ENCODE data around the gene GSTT4. TPM values are rescaled to one million over a fixed set of nuclear protein-coding genes. Genes with fewer than 3 reads are reported as not detected.

GSTT4 gene
- total and polyA plus RNA-seq, 2 of the 13 experiments (the other 11 are each of a cell fraction or from before 2014, with no cell fraction given): 0.59 to 0.62 TPM

GRCh38 chr22:24025475-24025874 is 20.2 kb upstream of the GSTT4 start (continued):
- no peak for TF ChIP-seq ZNF251 (CRISPR knock-in tag; IDR thresholded peaks at IDR 0.05)
- no peak for TF ChIP-seq YY1 (IDR thresholded peaks at IDR 0.05; ENCODE audit: insufficient read depth, insufficient replicate concordance, low read depth, low read length)
- no peak for TF ChIP-seq ZXDC (CRISPR knock-in tag; IDR thresholded peaks at IDR 0.05)
- no peak for TF ChIP-seq SMAD9 (CRISPR knock-in tag; IDR thresholded peaks at IDR 0.05)
- TF ChIP-seq ZNF512 (CRISPR knock-in tag; IDR thresholded peaks at IDR 0.05): no peak
- no peak for TF ChIP-seq ZNF580 (CRISPR knock-in tag; IDR thresholded peaks at IDR 0.05; ENCODE audit: borderline replicate concordance, low read depth)
- TF ChIP-seq ZNF205 (CRISPR knock-in tag; IDR thresholded peaks at IDR 0.05): no peak
- no peak for TF ChIP-seq ATM (IDR thresholded peaks at IDR 0.05; ENCODE audit: borderline replicate concordance)
- no peak for TF ChIP-seq ZBTB34 (CRISPR knock-in tag; IDR thresholded peaks at IDR 0.05)
- TF ChIP-seq ZBTB33 (CRISPR knock-in tag; IDR thresholded peaks at IDR 0.05): no peak
- TF ChIP-seq USF2 (IDR thresholded peaks at IDR 0.05; ENCODE audit: low read depth, low read length): no peak
- TF ChIP-seq USF2 (CRISPR knock-in tag; IDR thresholded peaks at IDR 0.05; ENCODE audit: borderline replicate concordance): no peak
- peak; percentile 17; the same call in 1 of the 2 replicates for TF ChIP-seq ZNF687 (CRISPR knock-in tag; IDR thresholded peaks at IDR 0.05)
- TF ChIP-seq NR1H2 (CRISPR knock-in tag; IDR thresholded peaks at IDR 0.05; ENCODE audit: borderline replicate concordance, low read depth): no peak
- TF ChIP-seq MZF1 (CRISPR knock-in tag; IDR thresholded peaks at IDR 0.05; ENCODE audit: borderline replicate concordance): no peak

Measured in HepG2 (cell line).